NB4 (cell line): ENCODE results near the gene M6PR.

Source experiments
- POLR2A ChIP-seq: IDR thresholded peaks from 2 replicates; pipeline ENCODE4 v1.6.1; 2011; ENCODE audit warnings: mild to moderate bottlenecking; ENCODE audit not compliant: insufficient read length; ENCODE audit errors: extremely low read depth
- TF ChIP-seq, protein P1 (sequence below): IDR thresholded peaks from one replicate; pipeline ENCODE4 v1.5.1; 2012; ENCODE audit warnings: low read depth, low read length

DNA sequence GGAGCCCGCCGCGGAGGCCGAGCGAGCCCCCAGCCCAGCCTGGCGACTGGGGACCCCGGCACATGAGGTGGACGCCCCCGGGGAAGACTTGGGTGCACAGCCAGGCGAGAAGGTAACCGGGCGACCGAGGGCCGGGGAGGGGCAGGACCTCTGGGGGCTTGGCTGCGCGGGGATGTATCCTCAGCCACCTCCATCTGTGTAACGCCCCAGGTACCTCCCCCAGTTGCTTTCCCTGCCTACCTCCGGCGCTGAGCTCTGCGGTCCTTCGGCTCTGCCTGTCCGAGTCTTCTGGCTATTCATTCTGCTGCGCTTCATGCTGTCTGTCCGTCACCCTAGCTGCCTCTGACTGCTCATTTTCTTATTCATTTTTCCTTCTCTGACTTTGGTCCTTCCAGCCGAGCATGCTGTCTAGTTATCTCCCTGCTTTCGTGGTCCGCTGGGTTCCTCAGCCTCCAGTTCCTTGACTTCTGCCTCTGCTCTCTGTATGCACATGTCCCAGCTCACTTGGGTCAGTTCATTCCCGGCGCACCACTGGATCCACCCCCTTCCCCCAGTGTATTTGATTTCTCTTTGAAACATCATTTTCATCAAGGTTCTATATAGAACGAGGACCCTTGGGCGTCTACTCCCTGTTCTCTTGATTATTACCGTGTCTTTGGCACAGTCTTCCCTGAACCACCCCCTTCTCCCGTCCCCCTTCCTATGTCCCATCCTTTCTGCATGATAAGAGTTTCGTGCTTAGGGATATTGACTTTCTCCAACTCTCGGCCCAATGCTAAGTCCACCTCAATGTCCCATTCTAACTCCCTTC, 34.5 kb downstream of the M6PR start:
- TF ChIP-seq, protein P1, sequence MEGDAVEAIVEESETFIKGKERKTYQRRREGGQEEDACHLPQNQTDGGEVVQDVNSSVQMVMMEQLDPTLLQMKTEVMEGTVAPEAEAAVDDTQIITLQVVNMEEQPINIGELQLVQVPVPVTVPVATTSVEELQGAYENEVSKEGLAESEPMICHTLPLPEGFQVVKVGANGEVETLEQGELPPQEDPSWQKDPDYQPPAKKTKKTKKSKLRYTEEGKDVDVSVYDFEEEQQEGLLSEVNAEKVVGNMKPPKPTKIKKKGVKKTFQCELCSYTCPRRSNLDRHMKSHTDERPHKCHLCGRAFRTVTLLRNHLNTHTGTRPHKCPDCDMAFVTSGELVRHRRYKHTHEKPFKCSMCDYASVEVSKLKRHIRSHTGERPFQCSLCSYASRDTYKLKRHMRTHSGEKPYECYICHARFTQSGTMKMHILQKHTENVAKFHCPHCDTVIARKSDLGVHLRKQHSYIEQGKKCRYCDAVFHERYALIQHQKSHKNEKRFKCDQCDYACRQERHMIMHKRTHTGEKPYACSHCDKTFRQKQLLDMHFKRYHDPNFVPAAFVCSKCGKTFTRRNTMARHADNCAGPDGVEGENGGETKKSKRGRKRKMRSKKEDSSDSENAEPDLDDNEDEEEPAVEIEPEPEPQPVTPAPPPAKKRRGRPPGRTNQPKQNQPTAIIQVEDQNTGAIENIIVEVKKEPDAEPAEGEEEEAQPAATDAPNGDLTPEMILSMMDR: no peak
- no peak for TF ChIP-seq POLR2A
